Trophoblast cell (in vitro differentiated cells and primary cell): ENCODE measurements around the gene SLC39A2. TPM values are rescaled to one million over a fixed set of nuclear protein-coding genes. Genes with fewer than 3 reads are reported as not detected.
"Not testable (repeated sequence)": the region's sequence is repeated elsewhere in the genome, so short reads cannot be mapped to it uniquely, and the experiment has no call there.

Source experiments
- DNase-seq, 2 donors: peaks; one replicate each; pipeline ENCODE4 v3.0.0-alpha.2; 2016
- H2AFZ ChIP-seq: 2 replicates; pipeline ENCODE4 v1.6.1; 2013; ENCODE audit warnings: low read length, moderate library complexity, mild to moderate bottlenecking; ENCODE audit not compliant: insufficient read depth, poor library complexity
- H2AK5ac ChIP-seq: 2 replicates; pipeline ENCODE4 v1.6.1; 2013; ENCODE audit warnings: mild to moderate bottlenecking, low read length
- H2BK120ac ChIP-seq: 2 replicates; pipeline ENCODE4 v1.6.1; 2013; ENCODE audit warnings: low read length, mild to moderate bottlenecking, moderate library complexity; ENCODE audit not compliant: insufficient read depth, poor library complexity
- H2BK12ac ChIP-seq: 2 replicates; pipeline ENCODE4 v1.6.1; 2013; ENCODE audit warnings: mild to moderate bottlenecking, low read length, moderate library complexity
- H2BK5ac ChIP-seq: 2 replicates; pipeline ENCODE4 v1.6.1; 2013; ENCODE audit warnings: low read length, low read depth, moderate library complexity, mild to moderate bottlenecking; ENCODE audit not compliant: poor library complexity
- H3K14ac ChIP-seq: 2 replicates; pipeline ENCODE4 v1.6.1; 2013; ENCODE audit warnings: mild to moderate bottlenecking, low read length
- H3K18ac ChIP-seq: 2 replicates; pipeline ENCODE4 v1.6.1; 2013; ENCODE audit warnings: mild to moderate bottlenecking, low read length
- H3K23ac ChIP-seq: 2 replicates; pipeline ENCODE4 v1.6.1; 2013; ENCODE audit warnings: low read length
- H3K27ac ChIP-seq: 2 replicates; pipeline ENCODE4 v1.5.1; 2013; ENCODE audit warnings: low read depth, mild to moderate bottlenecking, inconsistent platforms, low read length, moderate library complexity
- H3K27me3 ChIP-seq: 2 replicates; pipeline ENCODE4 v1.6.1; 2013; ENCODE audit warnings: inconsistent platforms, mild to moderate bottlenecking, low read length, moderate library complexity; ENCODE audit not compliant: insufficient read depth
- H3K36me3 ChIP-seq, 2 experiments: 1 replicate in 1 of 2; 2 replicates in 1 of 2; pipeline ENCODE4 v1.6.1; 2013; ENCODE audit warnings: low read length in 2 of 2, mild to moderate bottlenecking in 2 of 2, moderate library complexity in 1 of 2; ENCODE audit not compliant: insufficient read depth in 2 of 2, control insufficient read depth in 1 of 2
- H3K4ac ChIP-seq: 2 replicates; pipeline ENCODE4 v1.6.1; 2013; ENCODE audit warnings: low read depth, mild to moderate bottlenecking, low read length, moderate library complexity
- H3K4me1 ChIP-seq, 2 experiments: 1 replicate in 1 of 2; 2 replicates in 1 of 2; pipeline ENCODE4 v1.6.1; 2013; ENCODE audit warnings: low read length in 2 of 2, mild to moderate bottlenecking in 2 of 2, moderate library complexity in 1 of 2; ENCODE audit not compliant: insufficient read depth in 2 of 2, control insufficient read depth in 1 of 2
- H3K4me2 ChIP-seq: 2 replicates; pipeline ENCODE4 v1.6.1; 2013; ENCODE audit warnings: inconsistent platforms, mild to moderate bottlenecking, low read length, moderate library complexity
- H3K4me3 ChIP-seq: 2 replicates; pipeline ENCODE4 v1.5.1; 2013; ENCODE audit warnings: mild to moderate bottlenecking, low read depth, low read length, inconsistent platforms
- H3K79me1 ChIP-seq: one replicate; pipeline ENCODE4 v1.6.1; 2013; ENCODE audit warnings: low read length
- H3K79me2 ChIP-seq: 2 replicates; pipeline ENCODE4 v1.6.1; 2013; ENCODE audit warnings: low read length, mild to moderate bottlenecking; ENCODE audit not compliant: control insufficient read depth, insufficient read depth, poor library complexity
- H3K9ac ChIP-seq: 2 replicates; pipeline ENCODE4 v1.6.1; 2013; ENCODE audit warnings: mild to moderate bottlenecking, low read length
- H3K9me3 ChIP-seq: 2 replicates; pipeline ENCODE4 v1.6.1; 2013; ENCODE audit warnings: low read depth, mild to moderate bottlenecking, control low read depth, inconsistent platforms, low read length; ENCODE audit not compliant: insufficient read depth
- H4K12ac ChIP-seq: 2 replicates; pipeline ENCODE4 v1.6.1; 2013; ENCODE audit warnings: low read depth, mild to moderate bottlenecking, low read length, moderate library complexity
- H4K8ac ChIP-seq: 2 replicates; pipeline ENCODE4 v1.6.1; 2013; ENCODE audit warnings: low read depth, mild to moderate bottlenecking, low read length, moderate library complexity
- H4K91ac ChIP-seq: one replicate; pipeline ENCODE4 v1.6.1; 2013; ENCODE audit warnings: low read depth, mild to moderate bottlenecking, low read length, moderate library complexity
- WGBS: extraction: QIAGEN DNeasy Blood & Tissue Kit; methylation state at CpG from one replicate; pipeline ENCODE4 v1.1.7; 2013; ENCODE audit warnings: missing lambda C conversion rate; ENCODE audit not compliant: insufficient read length, insufficient coverage; ENCODE audit errors: extremely low coverage; 5-methylcytosine and 5-hydroxymethylcytosine counted together
- polyA plus RNA-seq: library from polyadenylated mRNA; stranded (reverse); fragments of 200-250 nt; gene quantifications from 2 replicates; pipeline ENCODE4 v1.2.3, GENCODE V29; 2013

Gene SLC39A2, protein sequence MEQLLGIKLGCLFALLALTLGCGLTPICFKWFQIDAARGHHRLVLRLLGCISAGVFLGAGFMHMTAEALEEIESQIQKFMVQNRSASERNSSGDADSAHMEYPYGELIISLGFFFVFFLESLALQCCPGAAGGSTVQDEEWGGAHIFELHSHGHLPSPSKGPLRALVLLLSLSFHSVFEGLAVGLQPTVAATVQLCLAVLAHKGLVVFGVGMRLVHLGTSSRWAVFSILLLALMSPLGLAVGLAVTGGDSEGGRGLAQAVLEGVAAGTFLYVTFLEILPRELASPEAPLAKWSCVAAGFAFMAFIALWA
- polyA plus RNA-seq: 0.77 and 0.78 TPM in 2 replicates

DNA sequence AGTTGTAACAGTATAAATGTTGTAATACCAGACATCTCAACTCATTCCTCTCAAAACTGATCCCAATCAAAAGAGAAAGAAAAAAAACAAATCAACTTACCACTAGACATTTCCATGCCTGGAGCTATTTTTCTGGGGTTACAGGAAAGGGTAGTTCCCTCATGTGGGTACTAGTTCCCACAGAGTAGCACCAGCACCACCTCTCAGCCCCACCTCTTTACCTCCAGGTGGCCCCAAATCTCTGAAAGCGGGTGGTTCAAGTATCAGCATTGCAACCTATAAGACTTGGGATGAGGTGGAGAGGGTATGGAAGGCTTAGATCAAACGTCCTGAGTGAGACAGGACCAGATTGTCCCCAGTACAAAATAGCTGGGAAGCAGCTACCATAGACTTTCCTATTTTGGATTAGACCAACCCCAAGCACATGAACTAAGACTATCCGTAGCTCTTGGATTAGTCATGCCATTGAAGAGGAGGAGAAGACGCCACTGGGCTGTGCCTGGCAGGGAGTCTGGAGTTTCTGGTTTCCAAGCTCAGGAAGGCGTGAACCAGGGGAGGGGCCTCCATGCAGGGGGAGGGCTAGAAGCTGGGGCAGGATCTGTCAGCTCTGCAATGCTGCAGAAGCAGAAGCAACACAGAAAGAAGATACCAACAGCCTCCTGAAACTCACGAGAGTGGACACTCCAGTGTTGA lies at the start of gene SLC39A2:
Gene SLC39A2, plus strand, starts transcription at position 620 of the 693 bp plus-strand sequence. CDS start 154 bp downstream, outside the sequence.
- peaks cover 8 to 23% of the 10 kb centered on the region in 2 experiments for H3K36me3 ChIP-seq
- peak within 1 kb of the TSS; percentile 69 for H3K18ac ChIP-seq
- H2BK5ac ChIP-seq: peak within 1 kb of the TSS; percentile 74
- peak within 1 kb of the TSS; percentile 48 for H3K14ac ChIP-seq
- H3K79me2 ChIP-seq: peaks cover 1% of the 10 kb centered on the region
- no peak within 1 kb of the TSS for H3K4me3 ChIP-seq
- WGBS: no CpG with 5 or more reads among the region's 6 CpGs
- peak within 1 kb of the TSS; percentile 24 for H3K4ac ChIP-seq
- H3K79me1 ChIP-seq: peaks cover 2% of the 10 kb centered on the region
- H3K4me2 ChIP-seq: peak within 1 kb of the TSS; percentile 49
- H4K12ac ChIP-seq: no peak within 1 kb of the TSS
- H4K8ac ChIP-seq: peak within 1 kb of the TSS; percentile 51
- H2AFZ ChIP-seq: peak within 1 kb of the TSS; percentile 52
- DNase-seq: peak; percentile 60 to 86
- no peaks in the 10 kb centered on the region for H3K27me3 ChIP-seq
- H3K27ac ChIP-seq: peak within 1 kb of the TSS; percentile 84
- peak within 1 kb of the TSS; percentile 84 for H4K91ac ChIP-seq
- peaks cover 1% of the 10 kb centered on the region for H3K9me3 ChIP-seq
- no peak within 1 kb of the TSS for H3K9ac ChIP-seq
- peak within 1 kb of the TSS; percentile 75 for H2BK120ac ChIP-seq
- peaks cover 10 to 22% of the 10 kb centered on the region in 2 experiments for H3K4me1 ChIP-seq
- peak within 1 kb of the TSS; percentile 83 for H2BK12ac ChIP-seq
- no peak within 1 kb of the TSS for H2AK5ac ChIP-seq
- H3K23ac ChIP-seq: no peak within 1 kb of the TSS

DNA sequence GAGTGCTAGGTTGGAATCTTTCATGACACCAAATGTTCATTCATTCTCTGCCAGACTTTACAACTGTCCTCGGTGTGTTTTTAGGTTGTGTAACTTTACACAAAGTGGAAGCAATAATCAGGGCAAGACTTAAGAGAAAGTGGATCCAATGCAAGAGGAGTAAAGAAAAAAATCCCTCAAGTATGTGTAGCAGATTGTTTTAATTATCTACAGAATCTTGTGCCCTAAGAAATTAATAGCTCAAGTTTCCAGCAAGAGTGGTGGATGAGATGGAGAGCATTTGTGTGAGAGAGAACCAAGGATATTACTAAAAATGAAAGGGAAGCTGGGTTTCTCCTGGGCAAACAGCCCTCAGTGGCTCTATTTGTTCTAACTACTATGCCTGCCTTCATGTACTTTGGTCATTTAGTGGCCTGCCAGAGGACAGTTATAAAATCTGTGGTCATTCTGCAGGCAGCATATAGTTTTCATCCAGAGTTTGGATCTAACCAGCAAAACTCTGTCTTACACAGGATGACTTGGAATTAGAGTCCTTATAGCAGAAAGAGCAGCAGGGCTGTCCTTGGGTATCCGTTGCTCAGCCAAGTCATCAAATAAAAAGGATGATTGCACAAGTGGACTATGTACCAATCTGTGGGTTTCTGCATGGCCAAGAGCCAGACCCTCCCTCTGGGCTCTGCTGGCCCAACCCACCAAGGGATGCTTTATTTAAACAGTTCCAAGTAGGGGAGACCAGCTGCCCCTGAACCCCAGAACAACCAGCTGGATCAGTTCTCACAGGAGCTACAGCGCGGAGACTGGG lies 44.2 kb upstream of the SLC39A2 start, which contains the start of gene RNASE2:
Gene RNASE2, plus strand, starts transcription at position 752 of the 802 bp plus-strand sequence. CDS start 285 bp downstream, outside the sequence.
- not testable (repeated sequence) for H3K4me1 ChIP-seq, DNase-seq, H3K4me2 ChIP-seq, H3K4me3 ChIP-seq, H3K23ac ChIP-seq, H2BK12ac ChIP-seq, H3K36me3 ChIP-seq, H2BK120ac ChIP-seq, H3K9ac ChIP-seq, H4K91ac ChIP-seq, H2AFZ ChIP-seq, H4K12ac ChIP-seq, H3K27me3 ChIP-seq, H2BK5ac ChIP-seq, H3K18ac ChIP-seq, H3K27ac ChIP-seq, H3K14ac ChIP-seq, H2AK5ac ChIP-seq, H3K4ac ChIP-seq, H4K8ac ChIP-seq, H3K79me1 ChIP-seq, H3K9me3 ChIP-seq, H3K79me2 ChIP-seq
- WGBS: no CpG with 5 or more reads among the region's 4 CpGs

- not testable (repeated sequence) for H3K27me3 ChIP-seq, H3K9me3 ChIP-seq, H3K4ac ChIP-seq, H3K4me2 ChIP-seq, H3K18ac ChIP-seq, H4K12ac ChIP-seq, H3K27ac ChIP-seq, H3K4me1 ChIP-seq, H3K4me3 ChIP-seq, H3K23ac ChIP-seq, DNase-seq, H2AFZ ChIP-seq, H3K79me1 ChIP-seq, H3K14ac ChIP-seq, H3K9ac ChIP-seq, H2BK120ac ChIP-seq, H2BK12ac ChIP-seq, H2AK5ac ChIP-seq, H4K91ac ChIP-seq, H3K36me3 ChIP-seq, H2BK5ac ChIP-seq, H4K8ac ChIP-seq, H3K79me2 ChIP-seq
- no CpG with 5 or more reads among the region's 5 CpGs for WGBS
Observed at GRCh38 chr14:20955538-20955873, 43.6 kb upstream of the SLC39A2 start.

DNA sequence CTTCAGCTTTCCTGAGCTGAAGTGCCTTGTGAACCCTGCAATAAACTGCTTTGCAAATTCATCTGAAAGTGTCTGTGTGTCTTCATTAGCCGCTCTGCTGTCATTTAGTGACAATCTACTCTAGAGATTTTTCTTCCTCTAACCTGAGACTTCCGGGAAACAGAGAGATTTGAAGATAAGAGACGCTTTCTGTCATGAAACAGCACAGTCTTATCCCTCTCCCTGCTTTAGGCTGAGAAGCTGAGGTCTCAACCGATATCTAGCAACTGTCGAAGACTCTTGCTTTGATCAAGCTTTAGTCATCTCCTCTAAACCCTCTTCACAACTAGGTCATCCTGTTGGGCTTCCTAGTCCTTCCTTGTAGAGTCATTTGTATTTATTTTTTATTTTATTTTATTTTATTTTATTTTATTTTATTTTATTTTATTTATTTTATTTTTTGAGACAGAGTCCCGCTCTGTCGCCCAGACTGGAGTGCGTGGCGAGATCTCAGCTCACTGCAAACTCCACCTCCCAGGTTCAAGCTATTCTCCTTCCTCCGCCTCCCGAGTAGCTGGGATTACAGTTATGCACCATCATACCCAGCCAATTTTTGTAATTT lies 42.6 kb upstream of the SLC39A2 start:
- Histone ChIP-seq H3K9ac (no peak overlapping the region), H4K8ac (no peak overlapping the region), H3K27ac (no peak overlapping the region), H3K27me3 (no peaks in the 10 kb centered on the region), H2AK5ac (no peak overlapping the region), H3K14ac (no peak overlapping the region), H3K23ac (no peak overlapping the region), H3K9me3 (no peaks in the 10 kb centered on the region), H3K36me3 (no peaks in the 10 kb centered on the region), H3K4ac (no peak overlapping the region), H3K79me2 (no peaks in the 10 kb centered on the region), H4K91ac (no peak overlapping the region), H3K18ac (no peak overlapping the region), H3K79me1 (no peaks in the 10 kb centered on the region), H2BK120ac (no peak overlapping the region), H3K4me2 (no peak overlapping the region), H4K12ac (no peak overlapping the region), H2BK5ac (no peak overlapping the region), H2BK12ac (no peak overlapping the region), H2AFZ (no peak overlapping the region), H3K4me1 (no peaks in the 10 kb centered on the region), H3K4me3 (no peak overlapping the region)
- no peak for DNase-seq
- no CpG with 5 or more reads among the region's 11 CpGs for WGBS
